H9 (cell line): ENCODE data around the gene MUC22. TPM values are rescaled to one million over a fixed set of nuclear protein-coding genes. Genes with fewer than 3 reads are reported as not detected.
"Not testable (repeated sequence)": the region's sequence is repeated elsewhere in the genome, so short reads cannot be mapped to it uniquely, and the experiment has no call there.

Source experiments
- DNase-seq: peaks from one replicate; pipeline ENCODE4 v3.0.0-alpha.2; 2017
- H2AFZ ChIP-seq: one replicate; pipeline ENCODE4 v1.6.1; 2013; ENCODE audit warnings: mild to moderate bottlenecking, low read length, control low read depth, moderate library complexity
- H2AK5ac ChIP-seq: 2 replicates; pipeline ENCODE4 v1.6.1; 2013; ENCODE audit warnings: low read length, control low read depth, mixed read lengths; ENCODE audit not compliant: insufficient read length
- H2BK120ac ChIP-seq: one replicate; pipeline ENCODE4 v1.6.1; 2013; ENCODE audit warnings: low read depth, mild to moderate bottlenecking, low read length, control low read depth, inconsistent platforms; ENCODE audit not compliant: poor library complexity, severe bottlenecking
- H2BK12ac ChIP-seq: 2 replicates; pipeline ENCODE4 v1.6.1; 2013; ENCODE audit warnings: low read length, control low read depth, mixed read lengths, low read depth; ENCODE audit not compliant: insufficient read length
- H2BK15ac ChIP-seq: 2 replicates; pipeline ENCODE4 v1.6.1; 2013; ENCODE audit warnings: low read depth, low read length, control low read depth
- H2BK20ac ChIP-seq: one replicate; pipeline ENCODE4 v1.6.1; 2013; ENCODE audit warnings: low read depth, mild to moderate bottlenecking, low read length, control low read depth, inconsistent platforms; ENCODE audit not compliant: poor library complexity, severe bottlenecking
- H2BK5ac ChIP-seq: 2 replicates; pipeline ENCODE4 v1.6.1; 2013; ENCODE audit warnings: low read length, control low read depth, mixed read lengths; ENCODE audit not compliant: insufficient read length
- H3K14ac ChIP-seq: 2 replicates; pipeline ENCODE4 v1.6.1; 2013; ENCODE audit warnings: low read length, control low read depth; ENCODE audit not compliant: insufficient read depth
- H3K18ac ChIP-seq: 2 replicates; pipeline ENCODE4 v1.6.1; 2013; ENCODE audit warnings: low read depth, mild to moderate bottlenecking, mixed read lengths, low read length, control low read depth; ENCODE audit not compliant: insufficient read length
- H3K23ac ChIP-seq: 2 replicates; pipeline ENCODE4 v1.6.1; 2013; ENCODE audit warnings: low read length, control low read depth, mixed read lengths, low read depth; ENCODE audit not compliant: insufficient read length
- H3K23me2 ChIP-seq: 2 replicates; pipeline ENCODE4 v1.6.1; 2013; ENCODE audit warnings: low read depth, mild to moderate bottlenecking, mixed read lengths, low read length, control low read depth; ENCODE audit not compliant: insufficient read length, poor library complexity, severe bottlenecking
- H3K27ac ChIP-seq: 2 replicates; pipeline ENCODE4 v1.5.1; 2013; ENCODE audit warnings: low read length, control low read depth, mixed read lengths, low read depth; ENCODE audit not compliant: insufficient read length
- H3K27me3 ChIP-seq: 2 replicates; pipeline ENCODE4 v1.6.1; 2013; ENCODE audit warnings: low read length, control low read depth, inconsistent platforms; ENCODE audit not compliant: insufficient read depth
- H3K4ac ChIP-seq: 2 replicates; pipeline ENCODE4 v1.6.1; 2013; ENCODE audit warnings: low read depth, mild to moderate bottlenecking, control low read depth, inconsistent platforms, low read length, moderate library complexity
- H3K4me1 ChIP-seq: 2 replicates; pipeline ENCODE4 v1.6.1; 2013; ENCODE audit warnings: low read length, control low read depth, inconsistent platforms; ENCODE audit not compliant: insufficient read depth
- H3K4me2 ChIP-seq: 2 replicates; pipeline ENCODE4 v1.6.1; 2013; ENCODE audit warnings: low read length, control low read depth, mixed read lengths; ENCODE audit not compliant: insufficient read length, insufficient read depth
- H3K56ac ChIP-seq: 2 replicates; pipeline ENCODE4 v1.6.1; 2013; ENCODE audit warnings: low read depth, mild to moderate bottlenecking, mixed read lengths, low read length, control low read depth; ENCODE audit not compliant: insufficient read length
- H3K79me1 ChIP-seq: 2 replicates; pipeline ENCODE4 v1.6.1; 2013; ENCODE audit warnings: low read depth, mild to moderate bottlenecking, moderate library complexity, low read length, control low read depth, inconsistent platforms; ENCODE audit not compliant: insufficient read depth, poor library complexity, severe bottlenecking
- H3K79me2 ChIP-seq: 2 replicates; pipeline ENCODE4 v1.6.1; 2013; ENCODE audit warnings: low read length, control low read depth, inconsistent platforms; ENCODE audit not compliant: insufficient read depth
- H3K9ac ChIP-seq: 2 replicates; pipeline ENCODE4 v1.6.1; 2013; ENCODE audit warnings: low read length, control low read depth, mixed read lengths; ENCODE audit not compliant: insufficient read length; ENCODE audit errors: extremely low read depth
- H3K9me3 ChIP-seq: one replicate; pipeline ENCODE4 v1.6.1; 2013; ENCODE audit warnings: low read depth, low read length, inconsistent platforms; ENCODE audit not compliant: control insufficient read depth
- H3T11ph ChIP-seq: one replicate; pipeline ENCODE4 v1.6.1; 2013; ENCODE audit warnings: mild to moderate bottlenecking, low read length, control low read depth, inconsistent platforms
- H4K20me1 ChIP-seq: one replicate; pipeline ENCODE4 v1.6.1; 2013; ENCODE audit not compliant: control insufficient read depth, insufficient read length, insufficient read depth
- H4K5ac ChIP-seq: 2 replicates; pipeline ENCODE4 v1.6.1; 2013; ENCODE audit warnings: low read depth, mild to moderate bottlenecking, mixed read lengths, low read length, control low read depth; ENCODE audit not compliant: insufficient read length
- H4K8ac ChIP-seq: replicated peaks from 2 replicates; pipeline ENCODE4 v1.6.1; 2013; ENCODE audit warnings: low read length, control low read depth, mixed read lengths, low read depth; ENCODE audit not compliant: insufficient read length
- H4K91ac ChIP-seq: 2 replicates; pipeline ENCODE4 v1.6.1; 2013; ENCODE audit warnings: low read depth, mild to moderate bottlenecking, moderate library complexity, mixed read lengths, low read length, control low read depth; ENCODE audit not compliant: insufficient read length
- H3K27ac Mint-ChIP-seq, 3 experiments: 2 replicates in 2 of 3; 3 replicates in 1 of 3; pipeline ENCODE4 v1.8.0; 2020 to 2021; ENCODE audit warnings: mixed read lengths in 3 of 3, mild to moderate bottlenecking in 1 of 3, moderate library complexity in 1 of 3
- H3K27me3 Mint-ChIP-seq: 2 replicates; pipeline ENCODE4 v1.8.0; 2021; ENCODE audit warnings: low read depth, mild to moderate bottlenecking, moderate library complexity, mixed read lengths
- H3K36me3 Mint-ChIP-seq, 3 experiments: 2 replicates in 2 of 3; 3 replicates in 1 of 3; pipeline ENCODE4 v1.8.0; 2020 to 2021; ENCODE audit warnings: low read depth in 3 of 3, mixed read lengths in 3 of 3; ENCODE audit not compliant: insufficient read depth in 1 of 3
- H3K4me1 Mint-ChIP-seq, 2 experiments: 2 replicates each; pipeline ENCODE4 v1.8.0; 2020; ENCODE audit warnings: mixed read lengths in 2 of 2
- H3K4me3 Mint-ChIP-seq, 2 experiments: 2 replicates in 1 of 2; 3 replicates in 1 of 2; pipeline ENCODE4 v1.8.0; 2020 to 2021; ENCODE audit warnings: mild to moderate bottlenecking in 2 of 2, mixed read lengths in 2 of 2, moderate library complexity in 1 of 2
- H3K9me3 Mint-ChIP-seq, 2 experiments: 2 replicates in 1 of 2; 3 replicates in 1 of 2; pipeline ENCODE4 v1.8.0; 2020; ENCODE audit warnings: mild to moderate bottlenecking in 2 of 2, mixed read lengths in 2 of 2, moderate library complexity in 1 of 2
- WGBS: extraction: QIAGEN DNeasy Blood & Tissue Kit; methylation state at CpG from one replicate; pipeline ENCODE4 v1.1.7; 2013; ENCODE audit warnings: missing lambda C conversion rate, low lambda C conversion rate, mixed read lengths; ENCODE audit not compliant: insufficient read length; ENCODE audit errors: extremely low coverage; 5-methylcytosine and 5-hydroxymethylcytosine counted together
- total RNA-seq: library from RNA; stranded (reverse); gene quantifications from 2 replicates; pipeline ENCODE4 v1.2.1, GENCODE V29; 2021
- TF ChIP-seq, protein P1 (sequence below): fragments of 200-600 bp; sonication (generic); conservative IDR thresholded peaks from 3 replicates; pipeline ENCODE4 v1.8.0; 2021; ENCODE audit warnings: antibody characterized with exemption, mild to moderate bottlenecking

The MUC22 gene
- total RNA-seq, 1 experiment from 2014 or later = not detected

- Histone ChIP-seq H4K20me1 (no peaks in the 10 kb centered on the region), H4K5ac (no peak overlapping the region), H2BK15ac (no peak overlapping the region), H3K56ac (no peak overlapping the region), H3T11ph (no peak overlapping the region), H3K9ac (no peak overlapping the region), H2BK120ac (no peak overlapping the region), H3K23me2 (no peaks in the 10 kb centered on the region), H4K91ac (no peak overlapping the region), H3K27me3 (no peaks in the 10 kb centered on the region), H2BK12ac (no peak overlapping the region), H3K18ac (no peak overlapping the region), H3K9me3 (no peaks in the 10 kb centered on the region), H2AFZ (no peak overlapping the region), H2BK5ac (no peak overlapping the region), H3K4ac (no peak overlapping the region), H3K23ac (no peak overlapping the region), H3K27ac (no peak overlapping the region), H3K79me2 (no peaks in the 10 kb centered on the region), H3K4me2 (no peak overlapping the region), H3K14ac (no peak overlapping the region), H4K8ac (no peak overlapping the region), H2AK5ac (no peak overlapping the region), H3K79me1 (no peaks in the 10 kb centered on the region), H2BK20ac (no peak overlapping the region), H3K4me1 (peaks cover 2% of the 10 kb centered on the region; the same call in 1 of the 2 replicates)
- H3K9me3 Mint-ChIP-seq = peaks cover 0 to 8% of the 10 kb centered on the region in 2 experiments; a peak in 2 of 5 replicates
- TF ChIP-seq, protein P1, sequence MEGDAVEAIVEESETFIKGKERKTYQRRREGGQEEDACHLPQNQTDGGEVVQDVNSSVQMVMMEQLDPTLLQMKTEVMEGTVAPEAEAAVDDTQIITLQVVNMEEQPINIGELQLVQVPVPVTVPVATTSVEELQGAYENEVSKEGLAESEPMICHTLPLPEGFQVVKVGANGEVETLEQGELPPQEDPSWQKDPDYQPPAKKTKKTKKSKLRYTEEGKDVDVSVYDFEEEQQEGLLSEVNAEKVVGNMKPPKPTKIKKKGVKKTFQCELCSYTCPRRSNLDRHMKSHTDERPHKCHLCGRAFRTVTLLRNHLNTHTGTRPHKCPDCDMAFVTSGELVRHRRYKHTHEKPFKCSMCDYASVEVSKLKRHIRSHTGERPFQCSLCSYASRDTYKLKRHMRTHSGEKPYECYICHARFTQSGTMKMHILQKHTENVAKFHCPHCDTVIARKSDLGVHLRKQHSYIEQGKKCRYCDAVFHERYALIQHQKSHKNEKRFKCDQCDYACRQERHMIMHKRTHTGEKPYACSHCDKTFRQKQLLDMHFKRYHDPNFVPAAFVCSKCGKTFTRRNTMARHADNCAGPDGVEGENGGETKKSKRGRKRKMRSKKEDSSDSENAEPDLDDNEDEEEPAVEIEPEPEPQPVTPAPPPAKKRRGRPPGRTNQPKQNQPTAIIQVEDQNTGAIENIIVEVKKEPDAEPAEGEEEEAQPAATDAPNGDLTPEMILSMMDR = no peak
- H3K27ac Mint-ChIP-seq = no peak overlapping the region
- no peaks in the 10 kb centered on the region for H3K36me3 Mint-ChIP-seq
- H3K27me3 Mint-ChIP-seq = no peaks in the 10 kb centered on the region; the same call in none of the 2 replicates
- no CpG with 5 or more reads among the region's 2 CpGs for WGBS
- no peak for DNase-seq
- peaks cover 18% of the 10 kb centered on the region in 2 experiments for H3K4me1 Mint-ChIP-seq
- H3K4me3 Mint-ChIP-seq = no peak overlapping the region
Measured at GRCh38 chr6:31065556-31065955, 55.3 kb downstream of the MUC22 start.

- H3K4me3 Mint-ChIP-seq, H2BK12ac ChIP-seq, H3K27ac Mint-ChIP-seq, H4K5ac ChIP-seq, H3K4me1 ChIP-seq, H3K36me3 Mint-ChIP-seq, H3K4me2 ChIP-seq, DNase-seq, H2AFZ ChIP-seq, H2BK15ac ChIP-seq, H2BK120ac ChIP-seq, H3T11ph ChIP-seq, H3K56ac ChIP-seq, H2AK5ac ChIP-seq, H4K91ac ChIP-seq, H3K18ac ChIP-seq, H3K9me3 Mint-ChIP-seq, H3K9me3 ChIP-seq, H3K79me2 ChIP-seq, H2BK5ac ChIP-seq, H3K23ac ChIP-seq, H4K8ac ChIP-seq, H3K27ac ChIP-seq, H4K20me1 ChIP-seq, H3K14ac ChIP-seq, H3K23me2 ChIP-seq, H2BK20ac ChIP-seq, H3K9ac ChIP-seq, H3K4ac ChIP-seq, H3K27me3 Mint-ChIP-seq, H3K27me3 ChIP-seq, H3K79me1 ChIP-seq: not testable (repeated sequence)
- peaks cover 28 to 30% of the 10 kb centered on the region in 2 experiments for H3K4me1 Mint-ChIP-seq
- WGBS = no CpG with 5 or more reads among the region's 32 CpGs
Measured at GRCh38 chr6:31067028-31067427, 56.8 kb downstream of the MUC22 start.
